NCI-H1930 (cell line): ENCODE results near the gene STUB1.

Experiments used
- DNase-seq, 2 experiments: peaks; one replicate each; lab custom pipeline; 2025; lab: John Stamatoyannopoulos, UW

Gene STUB1

DNA sequence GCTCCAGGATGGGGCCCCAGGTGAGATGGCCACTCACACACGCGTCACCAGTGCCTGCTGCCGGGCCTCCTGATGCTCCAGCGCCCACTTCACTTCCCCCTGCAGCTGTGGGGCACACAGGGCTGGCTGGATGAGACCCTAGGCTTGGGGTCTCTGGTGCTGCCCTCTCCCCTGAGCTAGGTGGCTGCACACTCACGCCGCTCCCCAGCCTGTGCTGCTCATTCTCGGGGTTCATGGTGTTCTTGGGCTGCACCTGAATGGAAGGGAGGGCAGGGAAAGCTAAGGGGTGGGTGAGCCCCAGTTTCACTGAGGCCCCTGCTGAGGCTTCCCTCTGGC lies 44.8 kb downstream of the STUB1 start:
- DNase-seq = no peak

DNA sequence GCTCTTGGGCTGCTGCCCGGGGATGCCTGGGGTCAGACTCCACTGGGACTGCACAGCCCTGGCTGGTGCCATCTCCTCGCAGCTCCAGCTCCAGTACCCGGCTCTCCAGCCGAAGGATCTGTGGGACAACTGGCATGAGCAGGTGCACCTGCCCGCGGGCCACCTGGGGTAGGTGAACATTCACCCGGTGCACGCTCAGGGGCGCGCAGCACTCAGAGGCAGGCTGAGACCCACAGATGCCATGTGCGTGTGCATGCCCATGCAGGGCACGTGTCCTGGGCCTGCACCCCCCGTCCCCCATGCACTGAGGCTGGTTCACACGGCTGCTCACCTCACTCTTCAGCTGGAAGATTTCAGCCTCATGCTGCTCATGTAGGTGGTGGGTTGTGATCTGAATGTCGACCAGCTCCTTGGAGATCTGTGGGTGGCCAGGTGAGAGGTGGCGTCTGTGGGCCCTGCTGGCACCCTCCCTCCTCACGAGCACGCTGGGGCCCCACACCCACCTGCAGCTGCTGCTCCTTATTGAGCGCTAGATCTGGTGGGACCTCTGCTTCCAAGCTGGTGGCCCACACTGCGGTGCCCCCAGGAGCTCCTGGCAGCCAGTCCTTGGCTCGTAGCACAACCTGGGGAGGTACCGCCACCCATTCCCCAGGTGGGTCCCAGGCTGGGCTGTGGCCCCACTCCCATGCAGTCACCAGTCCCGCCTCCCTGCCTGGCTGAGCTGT lies 45.4 kb downstream of the STUB1 start:
- no peak for DNase-seq

DNA sequence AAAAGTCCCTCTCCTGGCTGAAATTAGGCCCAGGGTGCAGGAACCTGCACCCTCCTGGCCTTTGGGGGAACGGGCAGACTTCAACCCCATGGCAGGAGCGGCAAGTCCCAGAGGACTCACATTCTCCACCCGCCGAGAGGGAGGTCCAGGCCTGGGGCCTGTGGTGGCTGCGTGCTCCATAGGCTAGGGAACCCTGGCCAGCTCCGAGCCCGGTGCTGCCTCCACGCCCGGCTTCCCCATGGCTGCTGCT lies 45.9 kb downstream of the STUB1 start:
- DNase-seq = no peak

DNA sequence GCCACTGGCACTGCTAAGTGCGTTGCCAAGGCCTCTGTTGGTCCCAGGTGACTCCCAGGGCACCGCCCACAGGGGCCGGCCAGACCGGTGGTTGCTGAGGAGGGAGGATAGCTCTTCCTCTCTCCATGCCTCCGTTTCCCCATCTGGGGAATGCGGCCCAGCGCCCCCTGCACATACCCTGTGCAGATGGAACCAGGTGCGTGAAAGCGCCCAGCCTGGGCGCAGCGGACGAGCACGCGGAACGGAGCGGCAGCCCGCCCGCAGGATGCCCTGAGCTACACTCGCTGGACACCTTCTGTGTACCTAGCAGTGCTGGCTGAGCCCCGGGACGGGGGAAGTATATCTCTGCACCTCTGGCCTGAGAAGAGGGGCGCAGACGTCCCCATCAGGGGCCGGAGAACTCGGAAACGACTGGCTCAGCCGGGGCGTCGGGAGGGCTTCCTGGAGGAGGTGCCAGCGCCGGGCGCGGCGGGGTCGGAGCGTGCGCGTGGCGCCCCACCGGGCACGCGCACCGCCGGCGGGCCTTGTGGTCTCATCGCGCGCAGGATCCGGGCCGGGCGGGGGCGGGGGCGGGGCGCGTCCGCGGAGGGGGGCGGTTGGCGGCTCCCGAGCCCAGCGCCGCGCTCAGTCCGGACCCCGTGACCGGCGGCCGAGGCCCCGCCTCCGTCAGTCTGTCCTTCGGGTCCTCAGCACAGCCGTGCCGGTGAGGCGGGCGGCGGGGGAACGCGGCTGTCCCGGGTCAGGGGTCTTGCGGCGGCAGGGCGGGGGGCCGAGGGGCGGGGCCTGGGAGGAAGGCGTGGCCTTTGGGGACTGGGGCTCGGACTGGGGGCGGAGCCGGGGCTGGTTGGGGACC lies 46.5 kb downstream of the STUB1 start, which contains the start of the genes CCDC78 and HAGHL:
Gene CCDC78 (minus strand): TSS at position 6 of the 853 bp plus-strand sequence. CDS start 76 bp downstream, outside the sequence.
Gene HAGHL (plus strand): TSS at position 669 of the 853 bp plus-strand sequence. CDS start 404 bp downstream, outside the sequence.
- peak; percentile 32 to 49 for DNase-seq

DNA sequence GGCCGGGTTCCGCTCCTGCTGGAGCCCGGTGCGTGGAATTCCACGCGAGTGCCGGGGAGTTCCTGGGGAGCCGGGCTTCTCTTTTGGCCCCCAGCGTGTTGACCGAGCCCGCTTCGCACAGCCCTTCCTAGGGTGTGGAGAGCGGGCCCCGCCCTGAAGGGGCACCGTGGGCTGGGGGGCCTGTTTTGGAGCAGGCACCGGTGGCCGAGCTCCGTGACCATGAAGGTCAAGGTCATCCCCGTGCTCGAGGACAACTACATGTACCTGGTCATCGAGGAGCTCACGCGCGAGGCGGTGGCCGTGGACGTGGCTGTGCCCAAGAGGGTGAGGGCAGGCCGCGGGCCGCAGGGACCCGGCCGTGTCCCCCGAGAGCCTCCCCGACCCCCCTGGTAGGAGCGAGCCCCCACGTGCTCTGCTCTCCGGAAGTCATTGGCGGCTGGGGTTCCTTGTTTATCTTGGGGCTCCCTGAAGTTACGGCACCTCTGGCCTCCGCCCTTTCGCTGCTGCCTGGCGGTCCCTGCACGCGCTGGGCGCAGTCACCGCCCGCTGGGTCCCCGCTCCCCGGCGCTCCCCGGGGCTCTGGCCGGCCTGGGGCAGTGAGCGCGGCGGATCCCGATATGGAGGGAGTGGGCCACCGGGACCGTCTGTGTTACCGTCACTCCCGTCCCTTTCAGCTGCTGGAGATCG lies 47.2 kb downstream of the STUB1 start:
- DNase-seq = no peak

DNA sequence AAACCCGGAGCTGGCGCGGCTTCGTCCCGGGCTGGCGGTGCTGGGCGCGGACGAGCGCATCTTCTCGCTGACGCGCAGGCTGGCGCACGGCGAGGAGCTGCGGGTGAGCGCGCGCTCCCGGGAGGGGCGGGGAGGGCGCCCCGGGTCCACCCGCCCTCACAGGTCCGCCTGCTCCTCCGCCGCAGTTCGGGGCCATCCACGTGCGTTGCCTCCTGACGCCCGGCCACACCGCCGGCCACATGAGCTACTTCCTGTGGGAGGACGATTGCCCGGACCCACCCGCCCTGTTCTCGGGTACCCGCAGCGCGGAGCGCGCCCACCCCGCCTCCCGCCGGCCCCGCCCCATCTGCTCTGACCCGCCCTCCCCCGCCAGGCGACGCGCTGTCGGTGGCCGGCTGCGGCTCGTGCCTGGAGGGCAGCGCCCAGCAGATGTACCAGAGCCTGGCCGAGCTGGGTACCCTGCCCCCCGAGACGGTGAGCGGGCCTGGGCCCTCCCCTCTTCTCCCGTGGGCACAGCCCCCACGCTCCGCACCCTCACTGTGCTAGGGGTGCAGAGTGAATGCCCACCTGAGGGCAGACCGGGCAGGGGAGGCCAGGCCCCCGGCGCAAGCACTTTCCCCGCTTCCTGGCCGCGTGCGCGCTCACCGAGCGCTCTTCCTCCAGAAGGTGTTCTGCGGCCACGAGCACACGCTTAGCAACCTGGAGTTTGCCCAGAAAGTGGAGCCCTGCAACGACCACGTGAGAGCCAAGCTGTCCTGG lies 48.1 kb downstream of the STUB1 start:
- peak; percentile 68 to 69 for DNase-seq

DNA sequence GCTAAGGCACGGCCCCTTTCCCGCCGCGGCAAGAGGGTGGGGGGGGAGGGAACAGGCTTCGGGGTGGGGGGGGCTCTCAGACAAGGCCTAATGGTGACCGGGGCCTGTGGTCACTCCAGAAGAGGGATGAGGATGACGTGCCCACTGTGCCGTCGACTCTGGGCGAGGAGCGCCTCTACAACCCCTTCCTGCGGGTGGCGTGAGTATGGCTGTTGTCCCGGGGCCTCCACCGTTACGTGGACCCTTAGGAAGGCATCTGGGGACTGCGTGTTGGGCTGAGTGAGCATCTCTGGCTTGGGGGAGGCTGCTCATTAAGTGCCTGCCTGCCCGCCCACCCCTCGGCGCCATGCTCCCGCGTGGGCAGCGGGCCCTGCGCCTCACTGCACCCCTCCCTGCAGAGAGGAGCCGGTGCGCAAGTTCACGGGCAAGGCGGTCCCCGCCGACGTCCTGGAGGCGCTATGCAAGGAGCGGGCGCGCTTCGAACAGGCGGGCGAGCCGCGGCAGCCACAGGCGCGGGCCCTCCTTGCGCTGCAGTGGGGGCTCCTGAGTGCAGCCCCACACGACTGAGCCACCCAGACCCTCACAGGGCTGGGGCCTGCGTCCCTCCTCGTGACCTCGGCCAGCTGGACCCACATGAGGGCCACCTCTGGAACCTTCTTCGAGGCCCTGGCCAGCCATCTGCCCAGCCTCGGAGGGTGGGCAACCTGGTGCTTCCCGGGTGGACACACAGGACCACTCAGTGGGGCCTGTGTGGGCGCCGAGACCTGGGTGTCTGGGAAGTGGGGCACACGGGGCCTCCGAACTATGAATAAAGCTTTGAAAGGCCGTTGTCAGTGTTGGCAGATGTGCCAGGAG lies 48.9 kb downstream of the STUB1 start:
- no peak for DNase-seq

DNA sequence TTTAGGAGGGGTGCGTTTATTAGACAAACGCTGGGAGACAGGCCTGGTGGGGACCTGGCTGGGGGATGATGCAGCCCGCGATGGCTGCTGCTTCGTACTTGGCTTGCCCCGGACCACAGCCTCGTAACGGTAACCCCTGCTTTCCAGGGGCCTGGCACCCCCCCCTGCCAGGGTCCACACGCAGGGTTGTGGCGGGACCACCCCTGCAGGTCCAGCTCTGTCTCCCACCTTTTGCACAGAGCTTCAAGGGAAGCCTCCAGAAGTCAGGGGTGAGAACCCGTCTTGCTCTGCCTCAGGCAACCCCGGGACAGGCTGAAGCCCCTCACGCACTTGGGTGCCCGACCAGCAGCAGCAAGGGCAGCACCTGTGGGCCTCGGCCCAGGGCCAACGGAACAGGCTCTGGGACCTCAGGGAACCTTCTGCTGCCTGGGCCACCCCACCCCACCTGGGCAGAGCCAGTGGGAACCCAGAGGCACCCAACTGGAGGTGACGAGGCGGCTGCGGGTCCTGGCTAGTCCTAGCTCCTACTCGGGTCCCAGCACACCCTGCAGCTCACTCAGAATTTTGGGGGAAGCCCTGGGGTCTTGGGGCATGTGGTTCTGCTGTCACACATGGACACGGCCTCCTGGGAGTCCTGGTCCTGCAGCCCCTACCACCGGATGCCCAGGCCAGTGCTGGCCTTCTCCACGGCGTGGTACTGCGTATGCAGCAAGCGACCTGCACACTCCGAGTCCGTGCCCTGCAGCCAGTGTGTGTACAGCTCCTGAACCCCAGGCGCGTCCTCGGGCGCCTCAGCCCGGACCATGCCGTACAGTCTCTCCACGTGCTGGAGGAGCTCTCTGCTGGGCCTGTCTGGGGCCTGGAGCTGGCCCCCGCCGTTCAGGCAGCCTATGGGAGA lies 49.8 kb downstream of the STUB1 start:
- DNase-seq = no peak

DNA sequence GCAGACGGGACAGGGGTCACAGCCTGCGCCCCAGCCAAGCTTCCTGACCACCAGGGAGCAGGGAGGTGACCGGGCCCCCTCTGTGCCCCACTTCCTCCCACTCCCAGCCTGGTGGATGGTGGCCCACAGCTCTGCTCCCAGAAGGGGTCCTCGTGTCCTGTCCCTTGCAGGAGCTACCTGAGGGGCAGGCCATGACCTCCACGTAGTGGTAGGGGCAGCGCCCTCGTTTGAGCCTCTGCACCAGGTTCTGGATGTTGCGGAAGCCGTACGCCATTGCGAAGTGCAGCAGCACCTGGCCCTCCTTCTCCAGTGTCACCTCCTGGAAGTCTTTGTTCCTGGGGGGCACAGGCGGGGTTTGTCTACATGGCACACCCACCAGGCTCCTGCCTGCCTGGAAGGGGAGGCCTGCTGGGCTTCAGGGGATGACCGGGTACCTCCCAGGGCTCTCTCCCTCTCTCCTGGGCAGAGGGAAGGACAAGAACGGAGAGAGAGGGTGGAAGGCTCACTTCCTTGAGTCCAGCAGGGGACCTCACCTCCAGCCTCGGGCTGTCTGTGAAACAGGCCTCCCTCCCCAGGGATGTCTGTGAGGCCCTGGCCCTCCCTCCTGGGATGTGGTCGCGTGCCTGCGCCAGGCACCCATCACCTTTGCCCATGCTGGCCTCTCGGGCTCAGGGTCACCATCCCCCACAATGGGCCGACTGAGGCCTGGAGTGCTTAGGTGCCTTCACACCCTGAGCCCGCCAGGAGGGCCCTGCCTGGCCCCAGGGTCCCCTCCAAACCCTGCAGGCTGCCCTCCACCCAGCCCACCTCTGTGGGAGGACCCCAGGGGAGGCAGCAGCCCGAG lies 50.7 kb downstream of the STUB1 start:
- DNase-seq = no peak

DNA sequence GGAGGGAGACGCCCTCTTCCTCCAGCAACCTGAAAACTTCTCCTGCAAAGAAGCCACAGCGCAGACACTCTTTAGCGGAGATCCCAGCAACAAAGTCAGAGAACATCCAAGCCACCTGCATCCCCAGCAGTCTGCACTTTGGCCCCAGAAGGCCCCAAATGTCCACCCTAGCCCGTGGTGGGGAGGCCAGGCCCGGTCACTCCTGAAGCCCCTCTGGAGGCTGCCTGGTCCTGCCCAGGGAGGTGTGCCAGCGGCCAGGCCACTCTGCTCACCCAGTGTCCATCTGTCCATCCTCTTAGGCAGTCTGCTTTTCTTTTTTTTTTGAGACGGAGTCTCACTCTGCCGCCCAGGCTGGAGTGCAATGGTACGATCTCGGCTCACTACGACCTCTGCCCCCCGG lies 52.1 kb downstream of the STUB1 start:
- no peak for DNase-seq
